PC-9 (cell line): Measurements from ENCODE around the gene GPR50.

ENCODE experiments used
- EZH2 ChIP-seq: fragments of 200-600 bp; sonication (generic); IDR thresholded peaks from 2 replicates; pipeline ENCODE4 v1.8.0; 2017; ENCODE audit warnings: antibody characterized with exemption, low read depth
- TF ChIP-seq, protein P1 (sequence below): fragments of 200-600 bp; sonication (generic); conservative IDR thresholded peaks from 2 replicates; pipeline ENCODE4 v1.6.1; 2017; ENCODE audit warnings: mixed run types, antibody characterized with exemption, mild to moderate bottlenecking, moderate library complexity

DNA sequence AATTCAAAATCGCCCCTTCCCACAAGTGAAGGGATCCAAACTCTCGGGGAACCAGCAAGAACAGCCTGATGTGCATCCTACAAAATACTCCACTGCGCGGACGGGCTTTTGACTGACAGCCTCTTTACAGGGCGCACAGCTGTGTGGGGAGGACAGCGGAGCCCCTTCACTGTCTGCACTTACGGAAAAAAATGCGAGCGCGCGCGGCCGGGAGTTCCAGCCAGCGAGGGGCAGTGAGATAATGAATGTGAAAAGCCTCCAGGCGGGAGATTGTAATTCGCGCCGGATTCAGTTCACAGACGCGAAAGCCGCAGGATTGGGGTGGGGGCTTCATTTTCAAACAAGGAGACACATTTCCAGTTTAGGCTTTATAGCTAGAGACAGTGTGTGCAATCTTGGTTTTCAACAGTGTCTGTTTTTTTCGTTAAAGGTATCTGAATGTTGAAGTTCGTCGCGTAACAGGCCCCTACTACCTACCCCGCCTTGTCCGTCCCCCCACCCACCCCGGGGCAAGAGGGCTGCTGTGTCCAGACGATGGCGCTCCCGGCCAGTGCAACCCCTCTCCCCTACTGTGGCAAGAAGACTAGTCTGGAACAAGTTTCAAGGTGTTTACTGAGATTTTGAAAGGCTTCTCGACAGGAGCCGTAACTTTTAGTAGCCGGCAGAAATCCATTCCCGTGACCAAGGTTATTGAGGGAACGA is 1.7 kb upstream of the GPR50 start:
- TF ChIP-seq, protein P1, sequence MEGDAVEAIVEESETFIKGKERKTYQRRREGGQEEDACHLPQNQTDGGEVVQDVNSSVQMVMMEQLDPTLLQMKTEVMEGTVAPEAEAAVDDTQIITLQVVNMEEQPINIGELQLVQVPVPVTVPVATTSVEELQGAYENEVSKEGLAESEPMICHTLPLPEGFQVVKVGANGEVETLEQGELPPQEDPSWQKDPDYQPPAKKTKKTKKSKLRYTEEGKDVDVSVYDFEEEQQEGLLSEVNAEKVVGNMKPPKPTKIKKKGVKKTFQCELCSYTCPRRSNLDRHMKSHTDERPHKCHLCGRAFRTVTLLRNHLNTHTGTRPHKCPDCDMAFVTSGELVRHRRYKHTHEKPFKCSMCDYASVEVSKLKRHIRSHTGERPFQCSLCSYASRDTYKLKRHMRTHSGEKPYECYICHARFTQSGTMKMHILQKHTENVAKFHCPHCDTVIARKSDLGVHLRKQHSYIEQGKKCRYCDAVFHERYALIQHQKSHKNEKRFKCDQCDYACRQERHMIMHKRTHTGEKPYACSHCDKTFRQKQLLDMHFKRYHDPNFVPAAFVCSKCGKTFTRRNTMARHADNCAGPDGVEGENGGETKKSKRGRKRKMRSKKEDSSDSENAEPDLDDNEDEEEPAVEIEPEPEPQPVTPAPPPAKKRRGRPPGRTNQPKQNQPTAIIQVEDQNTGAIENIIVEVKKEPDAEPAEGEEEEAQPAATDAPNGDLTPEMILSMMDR = no peak
- TF ChIP-seq EZH2 = no peak
